Mesothelial cell of epicardium (in vitro differentiated cells): ENCODE data around the gene SLAMF9. TPM values are rescaled to one million over a fixed set of nuclear protein-coding genes. Genes with fewer than 3 reads are reported as not detected.

Source experiments
- DNase-seq, 2 experiments: peaks; one replicate each; pipeline ENCODE4 v3.0.0; 2021; ENCODE audit warnings: low spot score in 2 of 2; ENCODE audit not compliant: unreplicated experiment in 2 of 2
- H3K27ac Mint-ChIP-seq: 2 replicates; pipeline ENCODE4 v1.8.0; 2021; ENCODE audit warnings: mixed read lengths
- H3K27me3 Mint-ChIP-seq: 2 replicates; pipeline ENCODE4 v1.8.0; 2021; ENCODE audit warnings: low read depth, mixed read lengths
- H3K36me3 Mint-ChIP-seq: 2 replicates; pipeline ENCODE4 v1.8.0; 2021; ENCODE audit warnings: mixed read lengths
- H3K4me1 Mint-ChIP-seq: 2 replicates; pipeline ENCODE4 v1.8.0; 2021; ENCODE audit warnings: mixed read lengths
- H3K4me3 Mint-ChIP-seq: 2 replicates; pipeline ENCODE4 v1.8.0; 2021; ENCODE audit warnings: mild to moderate bottlenecking, moderate library complexity, mixed read lengths
- H3K9me3 Mint-ChIP-seq: 2 replicates; pipeline ENCODE4 v1.8.0; 2021; ENCODE audit warnings: mixed read lengths
- total RNA-seq: library from RNA; stranded (reverse); gene quantifications from 3 replicates; pipeline ENCODE4 v1.2.1, GENCODE V29; 2021
- TF ChIP-seq, protein P1 (sequence below): fragments of 200-600 bp; sonication (generic); IDR thresholded peaks from one replicate; pipeline ENCODE4 v1.5.0; 2021; ENCODE audit warnings: antibody characterized with exemption; ENCODE audit not compliant: unreplicated experiment

Gene SLAMF9
- not detected in 3 replicates for total RNA-seq

DNA sequence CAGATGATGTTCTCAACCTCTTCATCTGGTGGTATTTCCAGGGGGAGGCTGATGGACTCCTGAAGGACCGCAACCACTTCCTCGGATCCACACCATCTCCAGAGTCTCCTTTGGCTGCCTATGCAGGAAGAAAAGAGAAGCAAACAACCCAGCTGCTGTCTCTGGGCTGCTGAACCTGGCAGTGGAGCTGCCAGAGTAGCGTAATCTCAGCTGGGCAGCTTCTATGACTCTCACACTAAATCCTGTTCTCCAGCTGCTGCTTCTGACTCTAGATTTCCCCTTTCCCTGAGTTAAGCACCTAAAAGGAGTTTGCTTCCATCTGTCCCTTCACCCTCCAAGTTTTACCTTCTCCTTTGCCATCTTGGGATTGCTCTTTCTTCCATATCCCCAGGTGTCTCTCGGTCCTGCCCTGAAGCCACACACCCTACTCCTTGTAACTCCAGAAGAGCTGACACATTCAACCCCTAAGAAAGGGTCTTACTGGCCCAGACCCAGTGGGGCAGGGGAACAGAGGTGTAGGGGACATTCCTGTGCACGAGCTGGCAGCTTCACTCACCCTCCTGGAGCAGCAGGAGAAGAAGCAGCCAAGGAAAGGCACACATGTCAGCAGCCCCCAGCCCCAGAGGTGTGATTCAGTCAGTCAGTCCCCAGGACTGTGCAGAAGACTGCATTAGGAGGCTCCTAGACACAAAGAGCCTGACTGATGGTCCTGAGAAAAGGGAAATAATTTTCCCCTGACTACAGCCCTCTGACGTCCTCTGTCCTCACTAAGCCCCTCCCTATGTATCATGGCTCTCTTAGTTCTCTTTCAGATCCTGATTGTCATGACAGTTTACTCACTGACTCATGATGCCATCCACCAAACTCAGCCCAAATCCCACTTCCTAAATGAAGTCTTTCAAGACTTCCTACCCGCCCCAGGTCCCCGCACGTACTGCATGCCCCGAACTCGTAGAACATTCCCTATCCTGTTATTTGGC is at the start of gene SLAMF9:
TSS of gene SLAMF9 (minus strand) at position 702 of the 980 bp plus-strand sequence. CDS start at position 602, 100 bp downstream.
- Mint-ChIP-seq H3K27ac (no peak within 1 kb of the TSS), H3K27me3 (peaks cover 17% of the 10 kb centered on the region), H3K9me3 (no peaks in the 10 kb centered on the region), H3K4me3 (no peak within 1 kb of the TSS), H3K4me1 (peaks cover 28% of the 10 kb centered on the region), H3K36me3 (no peaks in the 10 kb centered on the region)
- TF ChIP-seq, protein P1, sequence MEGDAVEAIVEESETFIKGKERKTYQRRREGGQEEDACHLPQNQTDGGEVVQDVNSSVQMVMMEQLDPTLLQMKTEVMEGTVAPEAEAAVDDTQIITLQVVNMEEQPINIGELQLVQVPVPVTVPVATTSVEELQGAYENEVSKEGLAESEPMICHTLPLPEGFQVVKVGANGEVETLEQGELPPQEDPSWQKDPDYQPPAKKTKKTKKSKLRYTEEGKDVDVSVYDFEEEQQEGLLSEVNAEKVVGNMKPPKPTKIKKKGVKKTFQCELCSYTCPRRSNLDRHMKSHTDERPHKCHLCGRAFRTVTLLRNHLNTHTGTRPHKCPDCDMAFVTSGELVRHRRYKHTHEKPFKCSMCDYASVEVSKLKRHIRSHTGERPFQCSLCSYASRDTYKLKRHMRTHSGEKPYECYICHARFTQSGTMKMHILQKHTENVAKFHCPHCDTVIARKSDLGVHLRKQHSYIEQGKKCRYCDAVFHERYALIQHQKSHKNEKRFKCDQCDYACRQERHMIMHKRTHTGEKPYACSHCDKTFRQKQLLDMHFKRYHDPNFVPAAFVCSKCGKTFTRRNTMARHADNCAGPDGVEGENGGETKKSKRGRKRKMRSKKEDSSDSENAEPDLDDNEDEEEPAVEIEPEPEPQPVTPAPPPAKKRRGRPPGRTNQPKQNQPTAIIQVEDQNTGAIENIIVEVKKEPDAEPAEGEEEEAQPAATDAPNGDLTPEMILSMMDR = no peak
- DNase-seq = no peak

DNA sequence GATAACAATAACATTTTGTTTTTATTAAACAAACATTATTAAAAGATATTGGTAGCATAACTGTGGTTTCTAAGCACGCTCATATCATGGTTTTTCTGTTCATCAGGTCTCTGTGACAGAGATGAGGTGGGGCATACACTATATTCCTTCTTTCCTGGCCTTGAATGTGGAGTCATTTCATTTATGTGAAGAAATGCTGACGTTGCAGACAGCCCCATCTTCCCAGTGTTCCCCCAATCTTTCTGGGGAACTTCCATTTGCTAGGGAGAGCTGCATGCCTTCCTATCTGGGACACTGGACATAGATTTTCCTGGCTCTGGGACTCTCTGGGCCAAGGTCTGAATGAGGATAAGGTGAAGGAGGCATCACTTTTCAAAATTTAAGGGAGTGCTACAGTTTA is 47.4 kb upstream of the SLAMF9 start:
- no peaks in the 10 kb centered on the region for H3K9me3 Mint-ChIP-seq

DNA sequence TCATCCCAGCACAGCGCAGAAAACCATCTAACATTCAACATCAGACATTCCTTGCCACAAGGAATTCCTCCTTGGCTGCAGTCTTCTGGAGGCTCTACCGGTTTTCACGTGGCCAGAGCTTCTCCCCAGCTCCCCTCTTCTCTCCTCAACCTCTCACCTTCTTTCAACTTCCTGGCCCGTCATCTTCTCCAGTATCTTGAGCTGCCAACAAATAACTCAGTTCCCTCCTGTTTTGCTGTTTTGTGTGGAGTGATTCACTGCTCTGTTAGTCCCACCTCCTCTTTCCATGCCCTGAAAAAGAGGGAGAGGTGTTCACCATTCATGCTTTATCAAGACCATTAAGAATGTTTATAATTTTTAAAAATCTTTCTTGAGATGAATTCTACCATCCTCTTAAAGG is 45.2 kb upstream of the SLAMF9 start:
- H3K27ac Mint-ChIP-seq = no peak overlapping the region
- H3K9me3 Mint-ChIP-seq = no peaks in the 10 kb centered on the region
- H3K36me3 Mint-ChIP-seq = no peaks in the 10 kb centered on the region
- peaks cover 21% of the 10 kb centered on the region for H3K27me3 Mint-ChIP-seq
- no peak overlapping the region for H3K4me3 Mint-ChIP-seq
- peaks cover 7% of the 10 kb centered on the region for H3K4me1 Mint-ChIP-seq
- TF ChIP-seq, protein P1 = no peak
- no peak for DNase-seq

More for the DNA sequence above, 47.4 kb upstream of the SLAMF9 start:
- no peak overlapping the region for H3K4me3 Mint-ChIP-seq
- H3K4me1 Mint-ChIP-seq = peaks cover 18% of the 10 kb centered on the region
- peaks cover 20% of the 10 kb centered on the region for H3K27me3 Mint-ChIP-seq
- no peak for DNase-seq
- TF ChIP-seq, protein P1 = no peak
- H3K27ac Mint-ChIP-seq = no peak overlapping the region
- no peaks in the 10 kb centered on the region for H3K36me3 Mint-ChIP-seq

DNA sequence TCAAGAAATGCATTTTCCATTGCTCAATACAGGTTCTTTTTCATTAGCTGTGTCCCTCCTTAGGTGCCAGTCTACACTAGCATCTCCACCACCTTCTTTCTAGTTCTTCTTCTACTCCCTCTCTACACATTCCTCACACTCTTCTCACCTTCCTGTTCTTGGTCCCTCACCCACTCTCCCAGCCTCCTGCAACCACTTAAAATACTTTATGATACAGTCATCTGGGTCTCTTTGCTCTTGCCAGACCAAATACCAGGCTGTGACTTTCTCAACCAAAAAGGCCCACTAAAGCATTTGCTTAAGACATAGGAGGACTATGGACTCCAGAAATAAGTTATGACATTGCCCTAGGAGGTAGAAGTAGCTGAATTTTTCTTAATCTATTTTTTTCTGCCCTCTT is 42.6 kb upstream of the SLAMF9 start:
- Mint-ChIP-seq H3K4me3 (no peak overlapping the region), H3K9me3 (no peaks in the 10 kb centered on the region), H3K27me3 (peaks cover 20% of the 10 kb centered on the region), H3K4me1 (peaks cover 3% of the 10 kb centered on the region), H3K36me3 (no peaks in the 10 kb centered on the region), H3K27ac (no peak overlapping the region)
- TF ChIP-seq, protein P1 = no peak
- DNase-seq = no peak

DNA sequence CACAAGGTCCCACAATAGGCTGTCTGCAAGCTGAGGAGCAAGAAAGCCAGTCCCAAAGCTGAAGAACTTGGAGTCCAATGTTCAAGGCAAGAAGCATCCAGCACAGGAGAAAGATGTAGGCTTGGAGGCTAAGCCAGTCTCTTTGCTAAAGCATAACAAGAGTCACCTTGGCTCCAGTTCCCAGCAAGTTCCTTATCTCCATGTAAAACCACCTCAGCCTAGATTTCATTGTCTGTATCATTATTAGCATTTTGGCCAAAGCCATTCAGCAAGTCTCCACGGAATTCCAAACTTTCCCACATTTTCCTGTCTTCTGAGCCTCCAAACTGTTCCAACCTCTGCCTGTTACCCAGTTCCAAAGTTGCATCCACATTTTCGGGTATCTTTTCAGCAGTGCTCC is 40.9 kb upstream of the SLAMF9 start:
- Mint-ChIP-seq H3K27ac (no peak overlapping the region), H3K27me3 (peaks cover 11% of the 10 kb centered on the region), H3K4me1 (peaks cover 3% of the 10 kb centered on the region), H3K36me3 (no peaks in the 10 kb centered on the region), H3K4me3 (no peak overlapping the region), H3K9me3 (no peaks in the 10 kb centered on the region)
- TF ChIP-seq, protein P1 = no peak
- no peak for DNase-seq
